GM18505 (cell line): Measurements from ENCODE around the gene ZNF638.

Experiments used
- ATAC-seq: cut with Tn5 transposase; IDR thresholded peaks from one replicate; pipeline ENCODE4 v1.9.1; 2021; ENCODE audit not compliant: unreplicated experiment
- POLR2A ChIP-seq: IDR thresholded peaks from 4 replicates; pipeline ENCODE4 v1.6.1; 2011; ENCODE audit warnings: borderline replicate concordance; ENCODE audit not compliant: insufficient read depth, insufficient read length; ENCODE audit errors: extremely low read depth

The ZNF638 gene

DNA sequence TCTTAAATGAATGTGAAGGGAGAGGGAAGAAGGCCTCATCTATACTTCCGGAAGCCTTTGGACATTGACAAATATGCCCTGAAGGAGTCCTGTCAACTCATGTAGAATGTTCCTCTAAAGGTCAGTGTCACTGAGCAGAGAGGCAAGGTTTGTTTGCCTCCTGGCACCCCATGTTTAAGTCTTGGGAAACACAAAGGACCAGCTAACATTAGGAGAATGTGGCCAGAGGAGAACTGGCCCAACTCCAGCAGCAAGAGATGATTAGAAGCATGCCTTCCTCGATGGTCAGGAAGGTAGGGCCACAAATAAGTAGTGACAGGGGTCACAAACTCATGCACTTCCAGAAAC lies 127.5 kb downstream of the ZNF638 start:
- no peak for TF ChIP-seq POLR2A

DNA sequence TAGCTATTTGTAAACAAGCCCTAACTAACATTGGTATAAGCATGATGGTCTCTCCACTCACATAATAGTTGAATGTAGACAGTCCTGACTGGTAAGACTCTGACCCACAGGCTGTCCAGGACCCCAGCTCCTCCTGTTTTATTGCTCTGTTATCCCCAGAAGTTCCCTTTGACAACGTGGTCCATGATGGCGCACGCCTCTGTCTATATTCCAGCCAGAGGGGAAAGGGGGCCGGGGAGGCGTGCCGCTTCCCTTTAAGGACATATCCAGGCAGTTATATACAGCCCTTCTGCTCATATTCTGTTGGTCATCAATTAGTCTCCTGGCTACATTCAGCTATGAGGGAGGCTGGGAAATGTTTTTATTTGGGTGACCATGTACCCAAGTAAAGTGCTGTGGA lies 128.5 kb downstream of the ZNF638 start:
- ATAC-seq: no peak
- TF ChIP-seq POLR2A: no peak

More for the DNA sequence above, 127.5 kb downstream of the ZNF638 start:
- ATAC-seq: no peak

DNA sequence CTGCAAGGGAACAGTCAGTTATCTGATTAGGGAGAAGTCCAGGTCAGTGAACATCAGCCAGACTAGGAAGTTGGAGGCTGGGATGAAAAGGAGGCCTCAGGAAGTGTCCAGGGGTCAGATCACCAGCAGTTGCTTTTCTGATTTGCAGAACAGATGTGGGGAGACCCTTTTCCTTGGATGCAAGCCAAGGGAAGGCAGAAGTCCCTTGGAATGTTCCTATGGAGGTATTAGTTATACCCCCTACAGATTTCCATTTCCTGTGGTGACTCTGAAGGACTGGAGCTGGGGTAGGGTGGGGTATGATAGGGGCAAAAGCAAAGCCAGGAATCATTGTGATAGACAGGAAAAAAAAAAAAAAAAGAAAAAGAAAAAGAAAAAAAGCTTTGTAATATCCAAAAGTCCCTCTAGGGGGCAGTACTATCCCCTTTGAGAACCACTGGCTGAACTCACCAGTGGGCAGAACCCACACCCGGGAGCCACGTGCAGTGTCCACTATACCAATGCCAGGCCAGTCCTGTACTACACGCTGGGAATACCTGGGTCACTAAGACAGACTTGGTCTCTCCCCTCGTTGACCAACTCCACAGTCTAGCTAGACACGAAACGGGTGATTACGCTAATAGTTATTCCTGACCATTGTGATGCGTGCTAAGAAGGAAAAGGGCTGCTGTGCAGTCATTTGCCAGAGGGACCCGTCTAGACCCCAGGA lies 129.2 kb downstream of the ZNF638 start:
- TF ChIP-seq POLR2A: no peak
- no peak for ATAC-seq

DNA sequence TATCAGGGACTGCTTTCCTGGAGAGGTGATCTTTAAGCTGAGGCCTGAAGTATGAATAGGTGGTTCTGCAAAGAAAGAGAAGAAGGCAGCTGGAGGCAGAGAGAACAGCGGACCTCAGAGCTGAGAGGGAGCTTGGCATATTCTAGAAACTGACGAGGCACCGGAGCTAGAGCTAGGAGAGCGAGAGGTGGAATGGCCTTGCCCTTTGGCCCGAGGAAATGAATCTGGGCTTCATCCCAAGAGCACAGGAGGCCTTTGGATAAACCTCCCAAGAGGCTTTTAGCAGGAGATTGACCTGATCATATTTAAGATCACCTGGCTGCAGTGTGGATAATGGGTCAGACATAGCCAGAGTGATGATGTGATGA lies 129.7 kb downstream of the ZNF638 start:
- TF ChIP-seq POLR2A: no peak
- no peak for ATAC-seq

DNA sequence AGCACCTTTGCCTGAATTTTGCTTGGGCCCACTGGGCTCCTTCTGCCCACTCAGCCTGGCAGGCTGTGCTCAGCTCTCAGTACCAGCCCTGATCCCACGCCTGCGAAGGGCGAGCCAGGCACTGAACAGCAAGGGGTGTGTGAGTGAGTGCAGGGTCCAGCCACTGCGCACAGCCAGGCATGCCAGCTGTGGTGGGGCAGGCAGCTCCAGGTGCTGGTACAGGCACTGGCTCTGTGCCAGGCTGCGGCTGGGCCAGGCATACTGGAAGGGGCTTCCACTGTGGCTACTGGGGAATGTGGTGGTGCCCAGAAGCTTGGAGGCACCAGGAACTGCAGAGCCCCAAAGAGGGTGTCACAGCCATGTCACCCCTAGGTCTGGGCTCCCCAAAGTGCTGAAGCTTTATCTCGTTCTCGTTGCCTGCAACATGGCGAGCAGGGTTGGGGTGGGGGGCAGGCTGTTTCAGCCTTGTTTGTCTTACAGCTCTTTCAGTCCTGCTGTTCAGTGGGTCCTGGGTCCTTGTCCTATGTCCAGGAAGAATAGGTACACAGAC lies 130.5 kb downstream of the ZNF638 start:
- no peak for TF ChIP-seq POLR2A
- ATAC-seq: no peak

DNA sequence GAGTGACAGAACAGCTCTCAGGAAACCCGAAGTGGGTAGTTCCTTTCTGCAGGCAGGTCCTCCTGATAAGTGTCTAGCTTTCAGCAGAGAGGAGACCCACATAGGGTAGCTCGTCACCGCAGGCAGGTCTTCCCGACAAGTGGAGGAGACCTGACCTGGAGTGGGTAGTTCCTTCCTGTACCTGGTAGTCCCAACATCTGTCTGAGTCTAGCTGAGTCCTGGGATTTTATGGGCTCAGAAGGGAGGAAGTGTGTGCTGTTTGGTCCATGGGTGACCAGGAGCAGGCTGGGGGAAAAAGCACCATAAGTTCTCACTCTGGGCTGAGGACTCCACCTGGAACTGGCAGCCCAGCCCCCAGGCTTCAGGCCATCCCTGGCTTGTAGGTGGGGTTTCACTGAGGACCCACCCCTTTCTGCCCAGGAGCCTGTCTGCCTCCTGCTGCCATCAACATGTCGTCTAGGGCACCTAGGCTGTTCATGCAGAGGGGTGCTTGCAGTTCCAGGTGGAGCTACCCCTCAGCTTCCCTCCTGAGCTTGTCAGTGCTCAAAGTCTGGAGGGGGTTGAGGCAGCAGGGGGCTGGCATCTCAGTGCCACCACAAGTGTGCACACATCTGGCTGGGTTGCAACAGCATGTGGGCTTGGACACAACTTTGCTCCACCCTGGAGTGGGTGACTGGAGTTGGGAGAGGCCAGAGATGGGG lies 131.2 kb downstream of the ZNF638 start:
- no peak for ATAC-seq
- TF ChIP-seq POLR2A: no peak

DNA sequence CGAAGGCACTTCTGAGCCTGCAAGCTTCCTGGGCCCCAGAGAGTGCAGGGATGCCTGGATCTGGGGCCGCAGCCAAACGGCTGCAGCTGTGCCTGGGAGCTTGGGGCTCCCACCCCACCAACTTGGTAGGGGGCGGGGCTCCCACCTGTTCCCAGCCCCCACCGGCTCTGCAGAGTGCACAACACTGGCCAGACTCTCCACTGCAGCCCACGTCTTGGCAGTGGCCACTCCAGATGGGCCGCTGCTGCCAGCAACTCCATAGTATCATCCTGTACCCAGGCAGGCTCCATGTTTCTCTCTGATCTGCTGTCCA lies 131.7 kb downstream of the ZNF638 start:
- ATAC-seq: no peak
- no peak for TF ChIP-seq POLR2A

DNA sequence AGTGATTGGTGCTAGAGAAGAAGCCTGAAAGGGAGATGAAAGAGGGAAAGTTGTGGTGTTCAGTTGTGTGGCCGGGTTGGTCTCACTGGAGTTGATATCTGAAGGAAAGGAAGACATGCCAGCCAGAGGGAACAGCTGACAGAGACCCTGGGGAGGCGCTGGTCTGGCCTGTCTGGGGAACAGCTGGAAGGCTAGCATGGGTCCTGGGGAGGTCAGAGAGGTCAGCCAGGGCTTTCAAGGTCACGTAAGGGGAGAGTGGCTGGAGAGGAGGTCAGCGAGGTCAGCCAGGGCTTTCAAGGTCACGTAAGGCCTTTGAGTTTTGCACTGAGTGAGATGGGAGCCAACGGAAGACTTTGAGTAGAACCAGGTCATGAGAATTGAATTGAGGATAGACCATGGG lies 132.8 kb downstream of the ZNF638 start:
- TF ChIP-seq POLR2A: no peak
- no peak for ATAC-seq

DNA sequence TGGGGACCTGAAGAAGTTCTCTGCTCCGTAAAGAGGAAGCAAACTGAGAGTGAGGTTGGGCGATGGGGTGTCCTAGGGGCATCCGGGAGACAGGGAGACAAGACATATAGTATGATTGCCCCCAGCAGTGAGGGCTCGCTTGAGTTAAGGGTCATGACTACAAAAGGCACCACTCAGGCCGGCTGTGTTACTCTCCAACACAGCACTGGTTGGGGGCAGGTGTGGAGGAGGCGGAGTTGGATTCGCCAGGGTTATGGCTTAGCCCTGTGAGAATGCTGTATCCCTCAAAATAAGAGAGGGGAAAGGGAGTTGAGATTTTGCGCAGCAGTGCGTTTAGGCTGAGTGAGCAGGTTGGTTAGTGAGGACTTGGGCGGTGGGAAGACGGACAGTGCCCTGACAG lies 133.8 kb downstream of the ZNF638 start:
- ATAC-seq: no peak
- no peak for TF ChIP-seq POLR2A

DNA sequence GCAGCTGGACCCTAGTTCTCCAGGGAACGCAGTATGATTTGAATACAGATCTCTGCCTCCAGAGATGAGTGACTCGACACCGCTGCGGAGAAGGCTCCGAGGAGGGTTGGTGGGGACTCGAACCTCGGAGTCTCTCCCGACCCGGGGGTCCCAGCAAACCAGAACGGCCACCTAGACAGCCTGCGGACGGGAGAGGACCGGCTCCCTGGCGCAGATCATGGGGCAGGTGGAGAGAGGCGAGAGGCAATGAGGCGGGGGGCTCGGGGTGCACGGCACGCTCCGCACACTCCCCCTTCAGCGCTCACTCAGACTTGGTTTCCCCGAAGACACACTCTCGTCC lies 134.3 kb downstream of the ZNF638 start:
- no peak for TF ChIP-seq POLR2A

DNA sequence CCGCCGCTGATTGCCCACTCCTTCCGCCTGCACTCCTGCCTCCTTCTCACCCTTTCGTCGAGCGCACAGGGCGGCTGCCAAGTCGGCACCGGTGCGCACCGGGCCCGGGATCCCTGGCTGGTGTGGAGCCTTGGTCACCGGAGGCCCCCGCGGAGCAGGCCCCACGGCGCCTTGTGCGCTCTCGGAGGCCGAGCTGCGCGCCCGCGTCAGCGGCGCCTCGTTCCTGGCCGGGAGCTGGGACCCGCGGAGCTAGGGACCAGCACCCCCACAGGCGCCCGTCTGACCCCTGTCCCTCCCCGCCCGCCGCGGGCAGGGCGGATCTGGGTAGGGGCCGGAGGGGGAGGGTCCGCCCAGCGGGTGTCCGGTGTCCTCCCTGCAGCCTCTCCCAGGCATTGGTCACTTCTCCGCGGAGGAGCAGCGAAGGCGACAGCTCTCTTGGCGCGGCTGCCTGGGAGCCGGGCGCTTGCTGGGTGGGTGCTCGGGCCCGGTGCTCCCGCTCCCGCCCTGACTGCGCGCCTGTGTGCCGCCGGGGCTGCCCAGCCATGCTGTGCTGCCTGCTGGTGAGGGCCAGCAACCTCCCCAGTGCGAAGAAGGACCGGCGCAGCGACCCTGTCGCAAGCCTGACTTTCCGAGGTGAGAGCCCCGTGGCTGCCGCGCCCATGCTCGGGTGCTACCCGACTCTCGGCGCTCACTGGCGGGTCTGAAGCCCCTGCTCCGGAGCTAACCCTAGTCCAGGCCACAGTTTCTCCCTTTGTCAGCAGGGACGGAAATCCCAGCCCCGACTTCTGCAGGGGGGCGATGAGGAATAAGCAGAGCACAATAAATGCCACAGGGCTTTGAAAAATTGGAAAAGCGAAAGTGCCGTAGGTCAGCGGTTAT lies 135.0 kb downstream of the ZNF638 start:
- no peak for TF ChIP-seq POLR2A
- no peak for ATAC-seq

More for the DNA sequence above, 134.3 kb downstream of the ZNF638 start:
- no peak for ATAC-seq

DNA sequence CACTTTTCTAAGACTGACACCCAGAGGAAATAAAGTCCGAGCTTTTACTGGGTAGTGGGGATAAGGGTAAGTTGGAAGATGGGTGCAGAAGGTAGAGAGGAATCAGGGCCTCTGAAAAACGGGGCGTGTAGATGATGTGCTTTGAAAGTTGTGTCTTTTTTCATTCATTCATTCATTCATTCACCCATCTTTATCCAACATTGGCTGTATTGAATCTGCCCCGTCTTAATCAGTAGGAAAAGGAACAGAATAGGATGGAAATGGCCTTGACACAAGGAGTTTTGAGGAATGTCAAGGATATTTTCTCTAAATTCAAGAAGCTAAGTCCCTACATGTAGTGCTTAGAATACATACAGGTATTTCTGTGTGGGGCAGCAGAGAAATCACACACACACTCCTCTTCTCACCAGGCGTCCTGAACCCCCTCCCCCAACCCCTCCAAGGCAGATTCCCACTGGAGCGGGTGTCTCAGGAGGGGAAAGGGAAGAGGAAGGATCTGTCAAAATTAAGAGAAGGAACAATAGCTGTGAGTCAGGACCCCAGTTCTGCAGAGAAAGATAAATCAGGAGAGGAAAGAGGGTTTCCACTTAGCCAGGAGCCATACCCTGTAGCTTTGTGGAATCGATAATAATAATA lies 135.7 kb downstream of the ZNF638 start:
- ATAC-seq: no peak
- no peak for TF ChIP-seq POLR2A

DNA sequence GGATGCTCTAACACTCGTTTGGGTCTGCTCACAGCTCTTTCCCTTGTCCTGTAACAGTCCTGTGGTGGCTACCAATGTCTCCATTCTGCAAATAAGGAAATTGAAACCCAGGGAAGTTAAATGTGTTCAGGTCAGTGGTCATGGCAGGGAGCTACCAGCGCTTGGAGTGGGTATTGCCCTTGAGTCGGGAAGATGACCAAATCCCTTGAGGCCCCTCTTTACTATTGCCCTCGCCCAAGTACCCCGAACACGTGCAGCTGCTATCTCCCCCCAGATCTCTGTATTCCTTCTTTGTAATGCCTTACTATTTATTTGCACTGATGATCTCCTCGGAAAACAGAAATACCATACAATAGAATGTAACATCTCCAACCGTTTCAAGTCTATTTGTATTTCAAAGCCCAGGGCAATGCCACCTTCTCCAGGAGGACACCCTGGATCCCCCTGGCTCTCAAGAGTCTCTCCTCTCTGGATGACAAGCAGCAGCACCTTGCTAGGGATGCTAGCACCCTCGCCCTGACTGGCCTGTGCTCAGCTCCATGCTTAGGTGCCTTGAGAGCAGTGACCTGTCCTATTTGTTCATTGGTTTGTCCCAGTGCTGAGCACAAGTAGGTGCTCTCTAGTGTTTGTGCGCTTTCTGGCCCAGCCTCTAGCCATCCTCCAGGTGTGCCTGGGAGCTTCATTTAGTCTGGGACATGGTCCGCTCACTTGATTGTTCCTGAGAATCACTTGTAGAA lies 136.9 kb downstream of the ZNF638 start:
- no peak for ATAC-seq
- no peak for TF ChIP-seq POLR2A
